K562 (cell line): ENCODE data around the gene HNRNPF. TPM values are rescaled to one million over a fixed set of nuclear protein-coding genes. Genes with fewer than 3 reads are reported as not detected.

Experiments
- ETV6 ChIP-seq, 3 experiments: fragments of 150-350 bp in 1 of 3; sonication (generic) in 1 of 3; formaldehyde crosslinking in 1 of 3; IDR thresholded peaks; 2 replicates each; pipeline versions ENCODE4 v1.6.1 to v1.8.0; 2014 to 2022; ENCODE audit warnings: borderline replicate concordance in 2 of 3, low read depth in 2 of 3, antibody characterized with exemption in 1 of 3, low read length in 1 of 3, mild to moderate bottlenecking in 1 of 3, missing genetic modification reagents in 1 of 3
- MEF2D ChIP-seq: conservative IDR thresholded peaks from 2 replicates; pipeline ENCODE4 v1.6.1; 2016; ENCODE audit warnings: low read depth, missing genetic modification characterization, missing compliant biosample characterization
- MGA ChIP-seq: fragments of 450-650 bp; IDR thresholded peaks from 2 replicates; pipeline ENCODE4 v1.6.1; 2016; ENCODE audit warnings: mild to moderate bottlenecking, moderate library complexity
- MTA2 ChIP-seq: fragments of 450-650 bp; IDR thresholded peaks from 2 replicates; pipeline ENCODE4 v1.6.1; 2016; ENCODE audit warnings: low read depth
- MYC ChIP-seq, 2 experiments: fragments of 250-450 bp in 1 of 2; sonication (Bioruptor Pico) in 1 of 2; IDR thresholded peaks; 2 replicates each; pipeline versions ENCODE4 v1.5.1 to v1.6.1; 2012 to 2021; ENCODE audit warnings: low read depth in 2 of 2, borderline replicate concordance in 1 of 2, improper control_type of control experiment in 1 of 2, low read length in 1 of 2, mild to moderate bottlenecking in 1 of 2, moderate library complexity in 1 of 2
- PHB ChIP-seq: fragments of 250-450 bp; sonication (Bioruptor Pico); IDR thresholded peaks from 2 replicates; pipeline ENCODE4 v1.5.0; 2021
- PHB2 ChIP-seq: fragments of 450-650 bp; IDR thresholded peaks from 2 replicates; pipeline ENCODE4 v1.6.1; 2017; ENCODE audit warnings: low read depth
- POLR2H ChIP-seq: IDR thresholded peaks from 2 replicates; pipeline ENCODE4 v1.6.1; 2016; ENCODE audit warnings: missing genetic modification characterization, low read depth, mild to moderate bottlenecking, control low read depth, missing compliant biosample characterization, moderate library complexity
- RB1 ChIP-seq: fragments of 450-650 bp; IDR thresholded peaks from 2 replicates; pipeline ENCODE4 v1.6.1; 2017; ENCODE audit warnings: low read depth, mild to moderate bottlenecking
- ZNF133 ChIP-seq: fragments of 250-450 bp; sonication (Bioruptor Pico); IDR thresholded peaks from 2 replicates; pipeline ENCODE4 v1.4.0; 2020; ENCODE audit warnings: mild to moderate bottlenecking
- ZNF239 ChIP-seq: fragments of 250-450 bp; sonication (Bioruptor Pico); IDR thresholded peaks from 2 replicates; pipeline ENCODE4 v1.4.0; 2020; ENCODE audit warnings: mild to moderate bottlenecking
- ZNF384 ChIP-seq: IDR thresholded peaks from 2 replicates; pipeline ENCODE4 v1.6.1; 2012; ENCODE audit warnings: low read depth, low read length, improper control_type of control experiment
- ZNF586 ChIP-seq: fragments of 450-650 bp; formaldehyde crosslinking; conservative IDR thresholded peaks from 2 replicates; pipeline ENCODE4 v1.4.0; 2020; ENCODE audit warnings: mild to moderate bottlenecking, moderate library complexity
- polyA plus RNA-seq, 8 experiments: library from polyadenylated mRNA; depleted of rRNA in 4 of 8; stranded (reverse) in 5 of 8; unstranded in 3 of 8; fragments of >200 nt; fragmentation: Nextera tagmentation in 2 of 8; fragmentation: Illumina TruSeq in 1 of 8; extraction: Ambion mirVana in 2 of 8; extraction: Trizol in 1 of 8; gene quantifications; 2 replicates each; pipeline versions ENCODE4 v1.2.1 to v1.2.3, GENCODE V29; 2011 to 2014; ENCODE audit warnings: inconsistent platforms in 1 of 8, missing spikeins in 1 of 8
- total RNA-seq, 7 experiments: library from RNA; depleted of rRNA in 6 of 7; stranded (reverse); fragments of >200 nt in 6 of 7; fragmentation: Illumina TruSeq in 2 of 7; extraction: Trizol in 2 of 7; gene quantifications; 2 replicates each; pipeline versions ENCODE4 v1.2.1 to v1.2.3, GENCODE V29; 2011 to 2021; ENCODE audit warnings: low replicate concordance in 1 of 7
- TF ChIP-seq, protein P1 (sequence below), 2 experiments: fragments of 450-650 bp; conservative IDR thresholded peaks; 2 replicates each; pipeline ENCODE4 v1.6.1; 2017; ENCODE audit warnings: mild to moderate bottlenecking in 2 of 2, moderate library complexity in 2 of 2

Gene HNRNPF
- total and polyA plus RNA-seq, 9 of the 15 experiments (the other 6 are each of a cell fraction or from before 2014, with no cell fraction given), result 192 to 489 (median 416) TPM

DNA sequence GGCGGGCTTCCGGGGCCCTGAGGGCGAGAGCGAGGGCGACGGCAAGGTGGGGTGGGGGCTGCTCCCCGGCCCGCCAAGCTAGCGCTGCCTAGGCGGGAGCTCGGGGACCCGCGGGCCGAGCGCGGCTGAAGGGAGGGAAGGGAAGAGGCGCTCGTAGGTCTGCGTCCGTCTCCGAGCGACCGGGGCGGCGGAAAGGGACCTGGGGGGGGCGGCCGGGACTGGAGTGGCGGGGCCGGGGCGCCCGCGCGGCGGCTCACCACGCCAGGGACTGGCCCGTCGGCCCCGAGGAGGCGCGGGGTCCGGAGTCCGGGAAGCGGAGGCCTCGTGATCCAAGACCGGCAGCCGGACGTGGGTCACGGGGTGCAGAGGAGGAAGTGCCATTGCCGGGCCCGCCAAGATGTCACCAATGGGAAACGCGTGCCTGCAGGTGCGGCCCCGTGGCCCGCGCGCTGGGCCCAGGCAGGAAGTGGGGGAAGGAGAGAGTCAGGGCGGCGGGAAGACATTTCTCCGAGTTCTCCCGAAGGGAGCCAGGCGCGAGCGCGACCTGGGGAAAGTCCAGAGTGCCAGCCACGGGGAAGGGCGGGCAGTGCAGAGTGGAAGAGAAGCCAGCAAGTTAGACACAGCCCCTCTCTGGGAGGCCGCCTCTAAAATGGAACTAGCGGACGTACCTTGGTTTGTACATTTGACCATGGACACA, 11.9 kb downstream of the HNRNPF start (continued):
- TF ChIP-seq MGA (peak; percentile 98), MEF2D (tag) (0 out of 2 replicates have a peak, but pooled peaks have one; percentile 34), ZNF133 (CRISPR knock-in tag) (no peak), ZNF239 (no peak), ZNF384 (peak; percentile 3; the same call in 1 of the 2 replicates), POLR2H (tag) (peak; percentile 88), PHB2 (no peak), ETV6 (IDR thresholded peaks at IDR 0.05; ENCODE audit: borderline replicate concordance in 1 of 2, low read depth in 2 of 2, low read length in 1 of 2) (peak; percentile 95 to 97), ETV6 (CRISPR knock-in tag; IDR thresholded peaks at IDR 0.05; ENCODE audit: borderline replicate concordance) (peak; percentile 99), ZNF586 (CRISPR knock-in tag) (no peak), PHB (CRISPR knock-in tag) (no peak), MTA2 (no peak), RB1 (peak; percentile 98), MYC (IDR thresholded peaks at IDR 0.05; ENCODE audit: low read depth, low read length) (peak; percentile 99), MYC (CRISPR knock-in tag; IDR thresholded peaks at IDR 0.05; ENCODE audit: borderline replicate concordance, low read depth) (peak; percentile 94)
- TF ChIP-seq, protein P1, sequence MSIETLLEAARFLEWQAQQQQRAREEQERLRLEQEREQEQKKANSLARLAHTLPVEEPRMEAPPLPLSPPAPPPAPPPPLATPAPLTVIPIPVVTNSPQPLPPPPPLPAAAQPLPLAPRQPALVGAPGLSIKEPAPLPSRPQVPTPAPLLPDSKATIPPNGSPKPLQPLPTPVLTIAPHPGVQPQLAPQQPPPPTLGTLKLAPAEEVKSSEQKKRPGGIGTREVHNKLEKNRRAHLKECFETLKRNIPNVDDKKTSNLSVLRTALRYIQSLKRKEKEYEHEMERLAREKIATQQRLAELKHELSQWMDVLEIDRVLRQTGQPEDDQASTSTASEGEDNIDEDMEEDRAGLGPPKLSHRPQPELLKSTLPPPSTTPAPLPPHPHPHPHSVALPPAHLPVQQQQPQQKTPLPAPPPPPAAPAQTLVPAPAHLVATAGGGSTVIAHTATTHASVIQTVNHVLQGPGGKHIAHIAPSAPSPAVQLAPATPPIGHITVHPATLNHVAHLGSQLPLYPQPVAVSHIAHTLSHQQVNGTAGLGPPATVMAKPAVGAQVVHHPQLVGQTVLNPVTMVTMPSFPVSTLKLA (conservative IDR thresholded peaks at IDR 0.05), result peak; percentile 92 to 95
